Large intestine (tissue), 3 donors: ENCODE results near the gene MTMR1. TPM values are rescaled to one million over a fixed set of nuclear protein-coding genes. Genes with fewer than 3 reads are reported as not detected.

Source experiments
- DNase-seq, 2 donors: peaks; one replicate each; pipeline versions ENCODE4 v3.0.0 to v3.0.0-alpha.2; 2013
- H3K27ac ChIP-seq: one replicate; pipeline ENCODE4 v1.5.1; 2013; ENCODE audit warnings: low read length
- H3K27me3 ChIP-seq: 2 replicates; pipeline ENCODE4 v1.6.1; 2013; ENCODE audit warnings: low read length; ENCODE audit not compliant: control insufficient read depth, insufficient read depth
- H3K36me3 ChIP-seq: 2 replicates; pipeline ENCODE4 v1.6.1; 2013; ENCODE audit warnings: low read length; ENCODE audit not compliant: control insufficient read depth, insufficient read depth
- H3K4me1 ChIP-seq: one replicate; pipeline ENCODE4 v1.6.1; 2013; ENCODE audit warnings: low read length; ENCODE audit not compliant: control insufficient read depth, insufficient read depth
- H3K4me3 ChIP-seq: one replicate; pipeline ENCODE4 v1.5.1; 2013; ENCODE audit warnings: low read length
- H3K9me3 ChIP-seq: one replicate; pipeline ENCODE4 v1.6.1; 2013; ENCODE audit warnings: mild to moderate bottlenecking, low read depth, low read length, moderate library complexity; ENCODE audit not compliant: control insufficient read depth
- whole genome bisulfite sequencing: methylation state at CpG from one replicate; pipeline ENCODE4 v1.1.5; 2013; ENCODE audit warnings: low lambda C conversion rate; ENCODE audit not compliant: insufficient coverage; 5-methylcytosine and 5-hydroxymethylcytosine counted together
- polyA plus RNA-seq: library from polyadenylated mRNA; unstranded; fragments of 120-200 nt; gene quantifications from one replicate; pipeline ENCODE4 v1.2.1, GENCODE V29; 2013

The MTMR1 gene
- polyA plus RNA-seq, 1 donor: 19.5 TPM

DNA sequence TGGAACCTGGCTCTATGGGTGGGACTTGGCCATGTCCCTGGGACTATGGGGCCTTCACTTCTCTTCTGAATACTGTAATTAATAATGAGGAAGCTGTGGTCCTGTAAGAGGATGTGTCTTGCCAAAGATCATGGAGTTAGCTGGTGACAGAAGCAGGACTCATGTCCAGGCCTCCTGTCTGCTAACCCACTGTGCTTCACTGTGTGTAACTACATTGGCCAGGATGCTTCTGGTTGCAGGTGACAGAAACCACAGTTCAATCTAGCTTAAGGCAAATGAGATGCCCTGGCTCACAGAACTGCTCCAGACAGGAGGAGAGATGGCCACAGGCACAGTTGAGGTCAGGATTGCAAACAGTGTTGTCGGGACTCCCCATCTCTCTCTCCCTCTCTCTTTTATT, 3.1 kb downstream of the MTMR1 start:
- Histone ChIP-seq H3K4me3 (no peak overlapping the region), H3K9me3 (no peaks in the 10 kb centered on the region), H3K27ac (no peak overlapping the region), H3K27me3 (no peaks in the 10 kb centered on the region), H3K4me1 (no peaks in the 10 kb centered on the region), H3K36me3 (peaks cover 3% of the 10 kb centered on the region)
- WGBS: no CpG with 5 or more reads among the region's 1 CpG
- DNase-seq: no peak

- H3K36me3 ChIP-seq: peaks cover 3% of the 10 kb centered on the region
- no peaks in the 10 kb centered on the region for H3K4me1 ChIP-seq
- H3K27me3 ChIP-seq: no peaks in the 10 kb centered on the region
- no peak overlapping the region for H3K27ac ChIP-seq
- H3K4me3 ChIP-seq: no peak overlapping the region
- no CpG with 5 or more reads among the region's 4 CpGs for WGBS
- no peak for DNase-seq
- H3K9me3 ChIP-seq: no peaks in the 10 kb centered on the region
These were observed 3.7 kb downstream of the MTMR1 start for GRCh38 chrX:150696866-150697265.

GRCh38 chrX:150697641-150698040, 4.4 kb downstream of the MTMR1 start:
- no CpG with 5 or more reads among the region's 7 CpGs for WGBS
- peaks cover 3% of the 10 kb centered on the region for H3K36me3 ChIP-seq

DNA sequence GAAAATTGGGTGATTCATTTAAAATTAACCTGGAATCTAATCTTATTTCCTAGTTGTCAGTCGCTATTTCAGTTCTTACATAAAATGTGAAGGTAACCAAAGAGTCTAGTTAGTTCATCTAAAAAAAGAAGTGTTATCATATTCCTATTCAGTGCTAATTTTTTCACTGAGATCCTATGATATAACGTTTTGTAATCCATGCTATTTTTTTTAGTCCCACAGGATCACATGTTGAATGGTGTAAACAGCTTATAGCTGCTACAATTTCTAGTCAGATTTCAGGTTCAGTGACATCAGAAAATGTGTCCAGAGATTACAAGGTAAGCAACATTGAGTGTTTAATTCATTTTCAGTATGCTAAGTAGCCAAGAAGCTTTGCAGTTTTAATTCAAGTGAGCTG, 5.8 kb downstream of the MTMR1 start:
- no CpG with 5 or more reads among the region's 2 CpGs for WGBS
- Histone ChIP-seq H3K4me1 (no peaks in the 10 kb centered on the region), H3K27me3 (no peaks in the 10 kb centered on the region), H3K4me3 (no peak overlapping the region), H3K36me3 (peaks cover 4% of the 10 kb centered on the region), H3K27ac (no peak overlapping the region), H3K9me3 (no peaks in the 10 kb centered on the region)
- no peak for DNase-seq

More at GRCh38 chrX:150697641-150698040, 4.4 kb downstream of the MTMR1 start:
- H3K4me3 ChIP-seq: no peak overlapping the region
- no peak overlapping the region for H3K27ac ChIP-seq
- no peaks in the 10 kb centered on the region for H3K4me1 ChIP-seq
- DNase-seq: no peak
- no peaks in the 10 kb centered on the region for H3K9me3 ChIP-seq
- no peaks in the 10 kb centered on the region for H3K27me3 ChIP-seq

- no peaks in the 10 kb centered on the region for H3K4me1 ChIP-seq
- H3K36me3 ChIP-seq: peaks cover 6% of the 10 kb centered on the region
- H3K4me3 ChIP-seq: no peak overlapping the region
- no peak for DNase-seq
- H3K27ac ChIP-seq: no peak overlapping the region
- no peaks in the 10 kb centered on the region for H3K27me3 ChIP-seq
- H3K9me3 ChIP-seq: no peaks in the 10 kb centered on the region
These were observed 6.9 kb downstream of the MTMR1 start for GRCh38 chrX:150700107-150700506.

DNA sequence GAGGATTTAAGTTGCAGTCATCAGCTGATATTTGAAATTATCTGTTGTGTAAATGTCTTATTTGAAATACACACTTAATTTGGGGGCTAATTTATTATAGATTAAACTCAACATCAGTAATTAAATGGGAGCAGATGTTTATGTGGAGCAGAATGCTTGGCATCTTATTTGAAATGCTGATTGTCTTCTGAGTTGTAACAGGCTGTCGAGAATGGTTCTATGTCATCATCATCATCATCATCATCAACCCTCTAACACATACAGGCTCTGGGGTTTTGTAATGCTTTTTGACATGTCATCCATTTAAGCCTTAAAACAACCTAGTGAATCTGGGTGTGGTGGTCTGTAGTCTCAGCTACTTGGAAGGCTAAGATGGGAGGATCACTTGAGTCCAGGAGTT, 8.2 kb downstream of the MTMR1 start:
- Histone ChIP-seq H3K9me3 (no peaks in the 10 kb centered on the region), H3K36me3 (peaks cover 6% of the 10 kb centered on the region), H3K4me1 (no peaks in the 10 kb centered on the region), H3K27me3 (no peaks in the 10 kb centered on the region), H3K27ac (no peak overlapping the region), H3K4me3 (no peak overlapping the region)
- no peak for DNase-seq
- WGBS: no CpG with 5 or more reads among the region's 1 CpG

GRCh38 chrX:150702966-150703694, 9.9 kb downstream of the MTMR1 start:
- peaks cover 6% of the 10 kb centered on the region for H3K36me3 ChIP-seq
- WGBS: no CpG with 5 or more reads among the region's 1 CpG
- H3K4me3 ChIP-seq: no peak overlapping the region
- no peak overlapping the region for H3K27ac ChIP-seq
- no peak for DNase-seq
- no peaks in the 10 kb centered on the region for H3K9me3 ChIP-seq
- H3K27me3 ChIP-seq: no peaks in the 10 kb centered on the region
- H3K4me1 ChIP-seq: no peaks in the 10 kb centered on the region

- no peak for DNase-seq
- Histone ChIP-seq H3K36me3 (peaks cover 6% of the 10 kb centered on the region), H3K4me1 (no peaks in the 10 kb centered on the region), H3K27ac (no peak overlapping the region), H3K27me3 (no peaks in the 10 kb centered on the region), H3K4me3 (no peak overlapping the region), H3K9me3 (no peaks in the 10 kb centered on the region)
These were observed 10.4 kb downstream of the MTMR1 start for GRCh38 chrX:150703695-150703974.

DNA sequence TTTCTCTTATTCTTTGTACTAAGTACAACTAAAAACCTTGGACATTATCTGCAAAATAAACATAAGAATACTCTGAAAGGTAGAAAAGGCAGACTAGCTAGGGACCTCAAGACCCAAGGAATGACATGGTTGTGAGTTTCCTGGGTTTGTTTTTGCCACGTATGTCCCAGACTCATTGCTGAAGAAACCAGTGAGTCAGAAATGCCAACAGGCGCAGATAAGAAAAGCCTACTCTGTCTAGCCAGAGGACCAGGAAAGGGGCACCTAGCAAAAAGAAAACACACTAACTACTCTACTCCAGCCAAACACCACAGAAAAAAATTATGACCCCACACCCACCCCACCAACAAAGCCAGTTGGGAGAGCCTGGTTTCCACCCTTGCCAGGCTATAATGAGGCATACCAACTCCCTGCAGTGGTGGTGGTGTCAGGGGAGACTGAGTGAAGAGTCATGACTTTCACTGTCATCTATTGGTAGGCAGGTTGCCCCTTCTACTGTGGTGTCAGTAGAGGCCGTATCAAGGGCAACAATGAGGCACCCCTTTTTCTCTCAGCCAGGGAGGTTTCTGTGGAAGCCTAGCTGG, 10.9 kb downstream of the MTMR1 start:
- H3K4me1 ChIP-seq: no peaks in the 10 kb centered on the region
- no CpG with 5 or more reads among the region's 3 CpGs for WGBS
- no peak overlapping the region for H3K4me3 ChIP-seq
- peaks cover 6% of the 10 kb centered on the region for H3K36me3 ChIP-seq
- no peaks in the 10 kb centered on the region for H3K9me3 ChIP-seq
- H3K27ac ChIP-seq: no peak overlapping the region
- no peaks in the 10 kb centered on the region for H3K27me3 ChIP-seq
- DNase-seq: no peak

DNA sequence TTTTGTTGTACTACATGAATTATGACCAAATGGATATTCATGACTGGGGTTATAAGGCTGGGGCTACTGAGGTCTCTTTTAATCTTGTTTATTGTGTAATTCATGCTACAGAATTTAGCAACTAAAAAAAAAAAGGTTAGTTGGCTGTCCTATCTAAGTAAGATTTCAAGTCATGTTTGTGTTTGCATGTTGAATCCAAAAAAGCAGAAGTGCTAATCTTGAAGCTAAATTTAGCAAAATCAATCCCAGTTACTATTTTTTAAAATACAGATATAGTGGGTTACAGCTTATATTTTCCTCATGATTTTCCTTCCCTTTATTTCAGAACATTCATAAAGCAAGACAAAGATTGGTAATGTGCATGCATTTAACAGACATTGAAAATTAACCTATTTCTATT, 19.4 kb downstream of the MTMR1 start:
- H3K4me3 ChIP-seq: no peak overlapping the region
- no peak for DNase-seq
- no peak overlapping the region for H3K27ac ChIP-seq
- H3K36me3 ChIP-seq: no peaks in the 10 kb centered on the region
- H3K27me3 ChIP-seq: no peaks in the 10 kb centered on the region
- H3K4me1 ChIP-seq: no peaks in the 10 kb centered on the region
- H3K9me3 ChIP-seq: no peaks in the 10 kb centered on the region

- no CpG with 5 or more reads among the region's 3 CpGs for WGBS
- no peak for DNase-seq
- H3K4me3 ChIP-seq: no peak overlapping the region
- H3K27ac ChIP-seq: no peak overlapping the region
- no peaks in the 10 kb centered on the region for H3K27me3 ChIP-seq
- H3K9me3 ChIP-seq: no peaks in the 10 kb centered on the region
- no peaks in the 10 kb centered on the region for H3K4me1 ChIP-seq
- H3K36me3 ChIP-seq: peaks cover 2% of the 10 kb centered on the region
These were observed 22.0 kb downstream of the MTMR1 start for GRCh38 chrX:150715184-150715583.
